GM21447 (cell line): ENCODE measurements around the gene DNMT3A.
A peak's percentile ranks its signal among the peaks of the same experiment; 100 is the strongest.

ENCODE experiments used
- ATAC-seq: cut with Tn5 transposase; IDR thresholded peaks from one replicate; pipeline ENCODE4 v1.9.1; 2021; ENCODE audit not compliant: unreplicated experiment

DNMT3A gene

GRCh38 chr2:25328152-25329085, 13.3 kb downstream of the DNMT3A start:
- no peak for ATAC-seq

DNA sequence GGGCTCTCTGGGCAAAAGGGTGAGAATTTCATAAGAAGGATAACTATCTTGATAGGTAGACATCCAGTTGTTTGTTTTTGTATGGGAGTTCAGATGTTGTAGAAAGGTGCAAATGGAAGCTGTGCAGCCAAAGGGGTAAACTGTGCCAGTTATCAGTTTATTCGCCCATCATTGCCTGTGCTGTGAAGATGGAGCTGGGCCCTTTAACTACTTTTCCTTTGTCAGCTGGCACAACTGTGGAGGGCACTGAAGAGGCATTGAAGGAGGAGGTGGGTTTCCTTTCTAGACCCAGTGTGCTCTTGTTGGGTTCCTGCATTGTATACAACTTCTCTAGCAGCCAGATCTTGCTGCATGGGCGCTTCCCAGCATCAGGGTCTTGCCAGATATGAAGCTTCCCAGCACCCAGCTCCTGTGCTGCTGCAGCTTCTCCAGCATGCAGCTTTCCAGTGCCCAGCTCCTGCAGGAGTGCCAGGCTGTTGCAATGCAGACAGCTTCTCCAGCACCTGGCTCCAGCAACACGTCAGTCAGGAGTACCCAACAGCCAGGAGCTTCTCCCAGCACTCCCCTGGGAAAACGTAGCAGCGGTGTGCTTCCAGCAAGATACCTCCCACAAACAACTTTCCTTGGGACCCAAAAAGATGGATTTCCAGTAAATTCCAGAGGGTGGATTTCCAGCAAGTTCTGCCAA, 15.3 kb downstream of the DNMT3A start:
- no peak for ATAC-seq

DNA sequence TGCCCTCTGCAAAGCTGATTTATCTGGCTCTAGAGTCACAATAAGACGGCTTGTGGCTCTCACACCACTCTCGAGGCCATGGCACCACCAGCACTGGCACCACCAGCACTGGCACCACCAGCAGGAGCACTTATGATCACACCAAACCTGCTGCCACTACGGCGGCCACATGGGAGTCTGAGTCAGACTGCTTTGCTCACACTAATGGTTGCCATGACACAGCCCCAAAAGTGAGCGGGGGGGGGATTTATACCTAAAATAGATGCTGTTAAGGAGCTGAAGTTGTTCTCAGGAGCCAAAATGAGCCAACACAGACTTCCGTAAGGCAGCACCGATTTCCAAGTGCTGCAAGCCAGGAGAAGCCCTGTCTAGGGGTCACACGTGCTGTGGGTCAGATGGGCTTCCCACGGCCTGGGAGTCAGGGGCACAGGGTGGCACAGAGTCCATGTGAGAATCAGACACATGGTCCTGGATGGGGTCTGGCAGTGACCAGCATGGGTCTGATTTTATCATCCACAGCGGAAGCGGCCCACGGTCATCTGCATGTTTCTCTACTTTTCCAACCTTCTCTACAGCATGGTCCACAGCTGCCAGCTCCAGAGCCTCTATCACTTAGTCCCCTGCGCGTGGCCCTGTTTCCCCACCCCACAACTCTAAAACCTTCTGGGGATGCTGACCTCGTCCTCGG, 16.7 kb downstream of the DNMT3A start:
- ATAC-seq, result no peak

- ATAC-seq, result no peak
Observed at GRCh38 chr2:25324251-25324650, 17.5 kb downstream of the DNMT3A start.

DNA sequence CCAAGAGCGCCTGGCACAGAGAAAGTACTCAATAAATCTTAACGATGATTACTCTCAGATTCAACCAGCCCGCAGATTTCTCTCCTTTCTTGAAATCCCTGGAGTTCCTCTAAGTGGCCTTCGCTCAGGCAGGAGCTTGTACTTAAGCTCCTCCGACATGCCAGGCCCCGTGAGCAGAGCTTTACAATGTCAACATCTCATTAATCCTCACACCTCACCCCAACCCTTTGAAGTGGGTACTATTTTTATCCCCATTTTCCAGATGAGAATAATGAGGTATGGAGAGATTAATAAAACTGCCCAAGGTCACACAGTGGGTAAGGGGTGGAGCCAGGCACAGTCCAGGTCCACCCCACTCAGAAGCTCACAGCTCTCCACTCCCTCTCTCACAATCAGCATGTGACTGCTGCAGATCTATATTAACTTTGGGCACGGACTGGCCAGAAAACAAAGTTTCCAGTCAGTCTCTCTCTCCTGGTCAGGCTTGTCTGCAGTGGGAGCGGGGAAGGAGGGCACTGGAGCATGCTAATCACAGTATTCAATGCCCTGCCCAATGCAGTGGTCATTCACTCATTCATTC, 18.0 kb downstream of the DNMT3A start:
- no peak for ATAC-seq

GRCh38 chr2:25323042-25323514, 18.6 kb downstream of the DNMT3A start:
- ATAC-seq, result no peak

DNA sequence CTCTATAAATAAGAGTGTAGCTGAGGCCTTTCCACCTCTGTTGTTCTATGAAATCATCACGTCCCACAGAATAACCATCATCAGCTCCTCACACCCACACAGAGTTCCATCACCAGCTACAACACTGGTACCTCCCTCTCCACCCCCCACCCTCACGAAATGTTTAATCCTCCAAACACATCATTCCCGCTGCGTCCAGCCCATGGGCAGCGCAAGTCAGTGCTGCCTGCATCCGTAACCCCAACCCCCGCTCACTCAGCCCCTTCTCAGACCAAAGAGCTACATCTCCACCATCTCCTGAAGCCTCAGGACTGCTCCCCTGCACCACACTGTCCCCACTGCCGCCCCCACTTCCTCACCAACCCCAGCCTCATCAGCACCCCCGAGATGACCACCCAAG, 19.4 kb downstream of the DNMT3A start:
- no peak for ATAC-seq

DNA sequence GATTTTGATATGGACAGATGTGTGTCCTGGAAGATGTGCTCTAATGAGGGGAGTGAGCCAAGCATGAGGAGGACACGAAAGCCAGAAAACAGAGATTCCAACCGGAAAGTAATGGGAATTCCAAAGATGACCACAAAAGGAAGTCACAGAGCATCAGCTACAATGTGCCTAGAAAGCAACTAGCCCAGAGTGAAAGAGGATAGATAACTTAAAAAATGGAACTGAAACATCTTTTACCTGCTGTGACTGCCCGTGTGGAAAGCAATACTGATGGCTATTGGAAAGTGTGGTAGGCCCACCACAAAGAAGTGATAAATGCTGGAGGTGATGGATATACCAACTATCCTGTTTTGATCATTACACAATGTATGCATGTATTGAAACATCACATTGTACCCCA, 21.6 kb downstream of the DNMT3A start:
- ATAC-seq, result peak; percentile 51

- no peak for ATAC-seq
Observed at GRCh38 chr2:25316101-25316500, 25.6 kb downstream of the DNMT3A start.

- ATAC-seq, result no peak
Observed at GRCh38 chr2:25315316-25315680, 26.4 kb downstream of the DNMT3A start.

- peak; percentile 89 for ATAC-seq
Observed at GRCh38 chr2:25314514-25315315, 27.0 kb downstream of the DNMT3A start.

GRCh38 chr2:25313711-25314513, 27.8 kb downstream of the DNMT3A start:
- ATAC-seq, result no peak

DNA sequence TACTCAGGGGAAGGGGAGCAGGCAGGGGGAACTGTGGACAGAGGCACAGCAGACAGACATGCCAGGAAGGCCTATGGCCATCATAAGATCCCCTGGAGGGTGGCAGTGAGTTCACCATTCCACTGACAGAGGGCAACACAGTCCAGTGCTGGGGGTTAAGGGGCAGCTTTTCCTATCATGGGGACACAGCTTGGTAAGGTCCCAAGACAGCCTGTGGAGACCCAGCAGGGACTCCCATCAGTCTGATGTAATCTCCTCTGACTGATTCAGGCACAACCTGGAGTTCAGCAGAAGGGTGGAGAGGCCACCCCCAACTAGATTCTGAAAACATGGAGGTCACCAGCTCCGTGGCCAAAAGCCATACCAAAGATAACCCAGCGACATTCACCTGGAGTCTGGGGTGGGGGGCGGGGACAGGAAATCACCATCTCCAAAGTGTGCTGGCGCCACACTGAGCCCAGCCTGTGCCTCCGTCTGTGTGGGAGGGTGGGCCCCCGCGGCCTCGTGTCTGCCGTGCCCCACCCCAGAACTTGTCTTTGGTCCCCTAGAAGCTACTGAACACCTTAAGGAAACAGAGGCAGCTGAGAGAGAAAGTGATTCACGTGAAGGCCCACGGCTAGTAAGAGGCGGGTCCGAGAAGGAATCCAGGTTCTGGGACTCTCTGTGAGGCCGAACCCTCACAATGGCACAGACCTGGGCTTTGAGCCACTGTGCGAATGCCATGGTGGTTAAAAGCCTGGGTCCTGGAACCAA, 28.6 kb downstream of the DNMT3A start:
- ATAC-seq, result no peak

- no peak for ATAC-seq
Observed at GRCh38 chr2:25311865-25312575, 29.7 kb downstream of the DNMT3A start.

DNA sequence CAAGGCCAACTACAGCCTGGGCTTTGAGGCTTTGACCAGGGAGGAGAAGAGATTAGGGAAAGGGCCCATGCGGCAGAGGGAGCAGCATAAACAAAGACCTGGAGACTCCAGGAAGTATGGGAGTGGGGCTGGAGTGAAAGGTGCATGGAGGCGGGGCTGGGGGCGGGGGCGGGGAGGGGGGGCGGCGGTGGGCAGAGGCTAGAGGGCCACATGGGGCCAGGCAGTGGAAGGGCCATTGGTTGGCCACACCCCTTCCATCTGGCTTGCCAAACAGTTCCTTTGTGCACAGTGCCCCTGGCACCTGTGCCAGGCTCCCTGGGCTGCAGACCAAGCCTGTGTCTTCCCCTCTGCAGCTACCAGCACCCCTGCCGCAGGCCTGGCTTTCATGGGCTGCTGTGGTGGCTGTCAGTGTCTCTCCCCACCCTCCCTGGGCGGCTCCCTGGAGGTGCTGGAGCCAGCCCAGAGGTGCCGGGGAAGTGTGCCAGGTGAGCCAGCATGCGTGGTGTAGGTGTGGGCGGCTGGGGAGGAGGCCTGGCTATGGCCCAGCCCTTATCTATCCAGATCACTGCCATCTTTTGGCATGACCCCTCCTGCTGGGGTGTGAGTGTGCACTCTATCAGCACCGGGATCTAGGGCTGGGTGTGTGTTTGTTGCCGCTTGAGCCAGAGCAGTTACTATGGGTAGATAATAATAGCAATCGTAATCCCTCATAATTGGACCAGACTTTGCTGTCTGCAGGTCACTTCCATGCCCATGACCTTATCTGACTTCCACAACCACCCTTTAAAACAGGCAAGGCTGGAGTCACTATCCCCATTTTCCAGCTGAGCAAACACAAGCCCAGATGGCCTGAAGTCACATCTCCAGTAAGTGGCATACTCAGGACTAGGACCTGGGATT, 30.5 kb downstream of the DNMT3A start:
- ATAC-seq, result no peak

DNA sequence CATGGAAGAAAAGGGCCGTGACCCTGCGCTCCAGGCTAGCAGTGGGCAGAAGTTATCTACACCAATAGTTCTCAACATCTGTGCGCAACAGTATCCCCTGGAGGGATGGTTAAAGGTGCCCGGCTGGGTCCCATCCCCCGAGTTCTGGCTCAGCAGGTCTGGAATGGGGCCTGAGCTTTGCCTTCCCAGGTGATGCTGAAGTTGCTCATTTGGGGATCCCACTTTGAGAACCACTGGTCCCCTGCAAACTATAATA, 31.1 kb downstream of the DNMT3A start:
- no peak for ATAC-seq

GRCh38 chr2:25309402-25309801, 32.3 kb downstream of the DNMT3A start:
- ATAC-seq, result no peak

DNA sequence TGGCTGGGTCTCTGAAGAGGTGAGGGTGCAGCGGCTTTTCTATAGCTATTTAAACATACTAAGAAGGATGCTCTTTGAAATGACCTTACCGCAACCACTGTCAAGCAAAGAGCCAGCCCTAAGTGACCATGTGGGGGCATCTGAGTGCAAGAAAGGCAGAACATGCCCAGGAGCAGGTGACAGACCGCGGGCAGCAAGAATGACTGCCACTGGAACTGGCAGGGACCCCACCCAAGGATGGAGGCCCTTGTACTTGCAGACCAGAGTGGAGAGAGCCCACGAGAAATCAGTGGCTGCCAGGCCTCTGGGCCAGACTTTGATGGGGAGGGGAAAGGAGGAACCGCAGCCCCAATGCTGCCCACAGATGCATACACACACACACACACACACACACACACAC, 33.1 kb downstream of the DNMT3A start:
- no peak for ATAC-seq
